Immature natural killer cell (primary cell): ENCODE data around the gene KCTD17. TPM values are rescaled to one million over a fixed set of nuclear protein-coding genes. Genes with fewer than 3 reads are reported as not detected.

ENCODE experiments used
- DNase-seq, 3 donors: peaks; one replicate each; pipeline ENCODE4 v3.0.0; 2022; ENCODE audit warnings: mixed read lengths in 1 of 3
- H3K27ac Mint-ChIP-seq, 6 donors: one replicate each; pipeline ENCODE4 v1.8.0; 2020; ENCODE audit warnings: mixed read lengths in 6 of 6, mild to moderate bottlenecking in 5 of 6, inconsistent platforms in 4 of 6, moderate library complexity in 3 of 6
- H3K27me3 Mint-ChIP-seq, 3 donors: one replicate each; pipeline ENCODE4 v1.8.0; 2020 to 2021; ENCODE audit warnings: low read depth in 3 of 3, mild to moderate bottlenecking in 3 of 3, mixed read lengths in 3 of 3, moderate library complexity in 3 of 3, inconsistent platforms in 1 of 3
- H3K36me3 Mint-ChIP-seq, 3 donors: one replicate each; pipeline ENCODE4 v1.8.0; 2020; ENCODE audit warnings: mixed read lengths in 3 of 3, inconsistent platforms in 2 of 3, mild to moderate bottlenecking in 2 of 3
- H3K4me1 Mint-ChIP-seq, 2 donors: one replicate each; pipeline ENCODE4 v1.8.0; 2020; ENCODE audit warnings: inconsistent platforms in 2 of 2, mild to moderate bottlenecking in 2 of 2, mixed read lengths in 2 of 2, moderate library complexity in 1 of 2
- H3K4me3 Mint-ChIP-seq, 5 donors: one replicate each; pipeline ENCODE4 v1.8.0; 2020; ENCODE audit warnings: mild to moderate bottlenecking in 5 of 5, mixed read lengths in 5 of 5, inconsistent platforms in 3 of 5, moderate library complexity in 3 of 5
- H3K9me3 Mint-ChIP-seq, 6 donors: one replicate each; pipeline ENCODE4 v1.8.0; 2020; ENCODE audit warnings: mild to moderate bottlenecking in 6 of 6, mixed read lengths in 6 of 6, inconsistent platforms in 4 of 6, moderate library complexity in 3 of 6
- polyA plus RNA-seq, 3 donors: library from polyadenylated mRNA; unstranded; fragments of 300-500 nt; fragmentation: Illumina TruSeq; gene quantifications; one replicate each; pipeline ENCODE4 v1.2.3, GENCODE V29; 2021

Gene KCTD17
- polyA plus RNA-seq, 3 donors from 2014 or later = 10.7 to 16.1 (median 14.3) TPM

GRCh38 chr22:37090920-37091695 lies 39.6 kb downstream of the KCTD17 start:
- Mint-ChIP-seq H3K4me1 (no peaks in the 10 kb centered on the region), H3K4me3 (no peak overlapping the region), H3K27me3 (peaks cover 3 to 6% (median 5%) of the 10 kb centered on the region in 3 donors), H3K9me3 (no peaks in the 10 kb centered on the region), H3K27ac (no peak overlapping the region), H3K36me3 (peaks cover 1 to 8% (median 7%) of the 10 kb centered on the region in 3 donors)
- DNase-seq = no peak

GRCh38 chr22:37091994-37092393 lies 40.5 kb downstream of the KCTD17 start:
- Mint-ChIP-seq H3K36me3 (peaks cover 5 to 8% (median 7%) of the 10 kb centered on the region in 3 donors), H3K27me3 (peaks cover 3 to 6% (median 6%) of the 10 kb centered on the region in 3 donors), H3K27ac (peak overlapping the region in 2 of 6 donors; percentile 68 to 77), H3K9me3 (no peaks in the 10 kb centered on the region), H3K4me1 (no peaks in the 10 kb centered on the region), H3K4me3 (no peak overlapping the region)
- no peak for DNase-seq

- Mint-ChIP-seq H3K4me1 (no peaks in the 10 kb centered on the region), H3K27ac (no peak overlapping the region), H3K36me3 (peaks cover 5 to 8% (median 7%) of the 10 kb centered on the region in 3 donors), H3K9me3 (no peaks in the 10 kb centered on the region), H3K27me3 (peaks cover 4 to 6% (median 6%) of the 10 kb centered on the region in 3 donors), H3K4me3 (no peak overlapping the region)
- DNase-seq = no peak
Measured at GRCh38 chr22:37092997-37093396, 41.5 kb downstream of the KCTD17 start.

GRCh38 chr22:37094239-37094638 lies 42.7 kb downstream of the KCTD17 start:
- Mint-ChIP-seq H3K9me3 (no peaks in the 10 kb centered on the region), H3K27me3 (peaks cover 2 to 9% (median 4%) of the 10 kb centered on the region in 3 donors), H3K27ac (no peak overlapping the region), H3K4me3 (no peak overlapping the region), H3K4me1 (peaks cover 8 to 9% of the 10 kb centered on the region in 2 donors), H3K36me3 (peaks cover 5 to 8% (median 7%) of the 10 kb centered on the region in 3 donors)
- DNase-seq = no peak

- Mint-ChIP-seq H3K27ac (peak overlapping the region in 1 of 6 donors; percentile 6), H3K36me3 (peaks cover 5 to 8% (median 7%) of the 10 kb centered on the region in 3 donors), H3K9me3 (no peaks in the 10 kb centered on the region), H3K4me3 (no peak overlapping the region), H3K4me1 (peaks cover 8 to 9% of the 10 kb centered on the region in 2 donors), H3K27me3 (peaks cover 2 to 9% (median 4%) of the 10 kb centered on the region in 3 donors)
- no peak for DNase-seq
Measured at GRCh38 chr22:37095113-37095512, 43.6 kb downstream of the KCTD17 start.

- Mint-ChIP-seq H3K27ac (no peak overlapping the region), H3K9me3 (no peaks in the 10 kb centered on the region), H3K27me3 (peaks cover 2 to 9% (median 7%) of the 10 kb centered on the region in 3 donors), H3K36me3 (peaks cover 7 to 9% (median 8%) of the 10 kb centered on the region in 3 donors), H3K4me3 (no peak overlapping the region), H3K4me1 (peaks cover 8 to 9% of the 10 kb centered on the region in 2 donors)
- no peak for DNase-seq
Measured at GRCh38 chr22:37097346-37097745, 45.8 kb downstream of the KCTD17 start.

GRCh38 chr22:37098976-37099591 lies 47.5 kb downstream of the KCTD17 start:
- DNase-seq = peak in 2 of 3 donors; percentile 25
- peak overlapping the region in 5 of 6 donors; percentile 4 to 51 (median 36) for H3K27ac Mint-ChIP-seq
- H3K36me3 Mint-ChIP-seq = peaks cover 7 to 9% (median 8%) of the 10 kb centered on the region in 3 donors
- H3K4me1 Mint-ChIP-seq = peaks cover 8 to 9% of the 10 kb centered on the region in 2 donors
- peaks cover 2 to 7% (median 7%) of the 10 kb centered on the region in 3 donors for H3K27me3 Mint-ChIP-seq
- H3K4me3 Mint-ChIP-seq = peak overlapping the region in 1 of 5 donors; percentile 18
- no peaks in the 10 kb centered on the region for H3K9me3 Mint-ChIP-seq

- Mint-ChIP-seq H3K9me3 (no peaks in the 10 kb centered on the region), H3K36me3 (peaks cover 0 to 9% (median 0%) of the 10 kb centered on the region in 3 donors), H3K27me3 (peaks cover 2 to 5% (median 4%) of the 10 kb centered on the region in 3 donors), H3K27ac (peak overlapping the region in 2 of 6 donors; percentile 28 to 75), H3K4me1 (peaks cover 9 to 17% of the 10 kb centered on the region in 2 donors), H3K4me3 (no peak overlapping the region)
- no peak for DNase-seq
Measured at GRCh38 chr22:37100589-37101127, 49.1 kb downstream of the KCTD17 start.

- no peaks in the 10 kb centered on the region for H3K9me3 Mint-ChIP-seq
- H3K4me3 Mint-ChIP-seq = no peak overlapping the region
- DNase-seq = no peak
- H3K4me1 Mint-ChIP-seq = peaks cover 9 to 19% of the 10 kb centered on the region in 2 donors
- H3K27me3 Mint-ChIP-seq = peaks cover 2 to 5% (median 4%) of the 10 kb centered on the region in 3 donors
- peak overlapping the region in 1 of 6 donors; percentile 22 for H3K27ac Mint-ChIP-seq
- peaks cover 0 to 4% (median 0%) of the 10 kb centered on the region in 3 donors for H3K36me3 Mint-ChIP-seq
Measured at GRCh38 chr22:37101311-37102066, 49.9 kb downstream of the KCTD17 start.

GRCh38 chr22:37103151-37103550 lies 51.6 kb downstream of the KCTD17 start:
- DNase-seq = no peak
- H3K27ac Mint-ChIP-seq = no peak overlapping the region
- peaks cover 0 to 4% (median 0%) of the 10 kb centered on the region in 3 donors for H3K36me3 Mint-ChIP-seq
- H3K4me1 Mint-ChIP-seq = peaks cover 9 to 20% of the 10 kb centered on the region in 2 donors
- H3K9me3 Mint-ChIP-seq = no peaks in the 10 kb centered on the region
- peaks cover 2 to 4% (median 3%) of the 10 kb centered on the region in 3 donors for H3K27me3 Mint-ChIP-seq
- H3K4me3 Mint-ChIP-seq = no peak overlapping the region

GRCh38 chr22:37103656-37104452 lies 52.3 kb downstream of the KCTD17 start:
- Mint-ChIP-seq H3K36me3 (peaks cover 0 to 4% (median 0%) of the 10 kb centered on the region in 3 donors), H3K27me3 (peaks cover 0 to 4% (median 1%) of the 10 kb centered on the region in 3 donors), H3K4me3 (no peak overlapping the region), H3K4me1 (peaks cover 4 to 16% of the 10 kb centered on the region in 2 donors), H3K9me3 (no peaks in the 10 kb centered on the region), H3K27ac (peak overlapping the region in 1 of 6 donors; percentile 42)
- no peak for DNase-seq

- peaks cover 0 to 13% of the 10 kb centered on the region in 2 donors for H3K4me1 Mint-ChIP-seq
- H3K27me3 Mint-ChIP-seq = peaks cover 0 to 4% (median 0%) of the 10 kb centered on the region in 3 donors
- peaks cover 0 to 4% (median 0%) of the 10 kb centered on the region in 3 donors for H3K36me3 Mint-ChIP-seq
- no peak overlapping the region for H3K27ac Mint-ChIP-seq
- no peaks in the 10 kb centered on the region for H3K9me3 Mint-ChIP-seq
- H3K4me3 Mint-ChIP-seq = no peak overlapping the region
- DNase-seq = no peak
Measured at GRCh38 chr22:37105154-37105553, 53.6 kb downstream of the KCTD17 start.
